RWPE1 (cell line): ENCODE data around the gene CGNL1.

Experiments
- CTCF ChIA-PET: fragments of 350-600 bp; sonication (Branson Sonifier 250); formaldehyde crosslinking; extraction: SDS; loops from one replicate; lab custom pipeline; 2021; lab: Yijun Ruan, JAX
- POLR2A ChIA-PET: fragments of 400-600 bp; formaldehyde crosslinking; extraction: SDS; loops from one replicate; lab custom pipeline; 2020; ENCODE audit warnings: antibody characterized with exemption; ENCODE audit not compliant: low non-redundant PET; lab: Yijun Ruan, JAX
- DNase-seq: peaks from one replicate; pipeline ENCODE4 v3.0.0; 2012; ENCODE audit warnings: low spot score
- H3K27ac ChIP-seq: fragments of 450-650 bp; 2 replicates; pipeline ENCODE4 v1.5.1; 2017
- TF ChIP-seq, protein P1 (sequence below): fragments of 450-650 bp; conservative IDR thresholded peaks from 2 replicates; pipeline ENCODE4 v1.5.1; 2017; ENCODE audit warnings: low read depth, mild to moderate bottlenecking

CGNL1 gene

DNA sequence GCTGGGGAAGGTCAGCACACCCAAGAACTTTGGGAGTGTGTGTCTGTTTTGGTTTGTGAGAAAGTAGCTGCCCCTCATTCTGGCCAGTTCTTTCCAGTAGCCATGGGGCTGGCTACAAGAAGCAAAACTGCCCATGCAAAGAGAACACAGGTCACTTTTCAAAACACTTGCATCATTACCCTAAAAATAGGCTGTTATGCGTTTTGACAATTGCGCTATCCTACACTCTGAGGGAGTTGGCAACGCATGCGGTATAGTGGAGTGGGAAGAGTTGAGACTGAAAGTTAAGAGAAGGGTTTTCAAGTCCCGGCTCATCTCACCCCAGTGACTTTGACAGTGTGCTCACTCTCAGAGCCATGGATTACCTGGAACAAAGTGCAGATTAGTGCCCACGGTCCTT, 173.6 kb downstream of the CGNL1 start:
- TF ChIP-seq, protein P1, sequence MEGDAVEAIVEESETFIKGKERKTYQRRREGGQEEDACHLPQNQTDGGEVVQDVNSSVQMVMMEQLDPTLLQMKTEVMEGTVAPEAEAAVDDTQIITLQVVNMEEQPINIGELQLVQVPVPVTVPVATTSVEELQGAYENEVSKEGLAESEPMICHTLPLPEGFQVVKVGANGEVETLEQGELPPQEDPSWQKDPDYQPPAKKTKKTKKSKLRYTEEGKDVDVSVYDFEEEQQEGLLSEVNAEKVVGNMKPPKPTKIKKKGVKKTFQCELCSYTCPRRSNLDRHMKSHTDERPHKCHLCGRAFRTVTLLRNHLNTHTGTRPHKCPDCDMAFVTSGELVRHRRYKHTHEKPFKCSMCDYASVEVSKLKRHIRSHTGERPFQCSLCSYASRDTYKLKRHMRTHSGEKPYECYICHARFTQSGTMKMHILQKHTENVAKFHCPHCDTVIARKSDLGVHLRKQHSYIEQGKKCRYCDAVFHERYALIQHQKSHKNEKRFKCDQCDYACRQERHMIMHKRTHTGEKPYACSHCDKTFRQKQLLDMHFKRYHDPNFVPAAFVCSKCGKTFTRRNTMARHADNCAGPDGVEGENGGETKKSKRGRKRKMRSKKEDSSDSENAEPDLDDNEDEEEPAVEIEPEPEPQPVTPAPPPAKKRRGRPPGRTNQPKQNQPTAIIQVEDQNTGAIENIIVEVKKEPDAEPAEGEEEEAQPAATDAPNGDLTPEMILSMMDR = no peak
- DNase-seq = no peak
- CTCF ChIA-PET = no interaction called here
- no peak overlapping the region for H3K27ac ChIP-seq
- POLR2A ChIA-PET = no interaction called here

DNA sequence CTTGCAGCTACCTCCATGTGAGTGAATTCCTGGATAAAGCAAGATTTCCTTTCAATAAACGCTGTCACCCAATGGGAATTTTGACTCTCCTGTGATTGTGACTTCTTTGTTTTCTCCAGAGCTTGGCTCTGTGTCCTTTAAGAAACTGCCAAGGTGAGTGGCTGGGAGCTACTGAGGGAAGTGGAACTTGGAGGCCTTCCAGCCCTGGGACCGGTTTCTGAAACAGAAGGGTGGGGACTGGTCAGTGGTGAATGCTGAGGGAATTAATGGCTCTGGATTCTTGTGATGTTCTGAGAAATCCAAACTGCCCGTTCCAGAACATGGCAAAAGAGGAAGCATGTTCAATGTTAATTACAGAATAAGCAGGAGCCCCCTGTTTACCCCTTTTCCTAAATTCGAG, 174.3 kb downstream of the CGNL1 start:
- ChIA-PET CTCF (interaction anchor here (1.0 kb wide), 1 partner anchor 9 kb away, joined by 6 read pairs; no protein-coding TSS in a partner anchor), POLR2A (no interaction called here)
- DNase-seq = no peak
- peak overlapping the region; percentile 89; the same call in 1 of the 2 replicates for H3K27ac ChIP-seq
- TF ChIP-seq, protein P1 = no peak

DNA sequence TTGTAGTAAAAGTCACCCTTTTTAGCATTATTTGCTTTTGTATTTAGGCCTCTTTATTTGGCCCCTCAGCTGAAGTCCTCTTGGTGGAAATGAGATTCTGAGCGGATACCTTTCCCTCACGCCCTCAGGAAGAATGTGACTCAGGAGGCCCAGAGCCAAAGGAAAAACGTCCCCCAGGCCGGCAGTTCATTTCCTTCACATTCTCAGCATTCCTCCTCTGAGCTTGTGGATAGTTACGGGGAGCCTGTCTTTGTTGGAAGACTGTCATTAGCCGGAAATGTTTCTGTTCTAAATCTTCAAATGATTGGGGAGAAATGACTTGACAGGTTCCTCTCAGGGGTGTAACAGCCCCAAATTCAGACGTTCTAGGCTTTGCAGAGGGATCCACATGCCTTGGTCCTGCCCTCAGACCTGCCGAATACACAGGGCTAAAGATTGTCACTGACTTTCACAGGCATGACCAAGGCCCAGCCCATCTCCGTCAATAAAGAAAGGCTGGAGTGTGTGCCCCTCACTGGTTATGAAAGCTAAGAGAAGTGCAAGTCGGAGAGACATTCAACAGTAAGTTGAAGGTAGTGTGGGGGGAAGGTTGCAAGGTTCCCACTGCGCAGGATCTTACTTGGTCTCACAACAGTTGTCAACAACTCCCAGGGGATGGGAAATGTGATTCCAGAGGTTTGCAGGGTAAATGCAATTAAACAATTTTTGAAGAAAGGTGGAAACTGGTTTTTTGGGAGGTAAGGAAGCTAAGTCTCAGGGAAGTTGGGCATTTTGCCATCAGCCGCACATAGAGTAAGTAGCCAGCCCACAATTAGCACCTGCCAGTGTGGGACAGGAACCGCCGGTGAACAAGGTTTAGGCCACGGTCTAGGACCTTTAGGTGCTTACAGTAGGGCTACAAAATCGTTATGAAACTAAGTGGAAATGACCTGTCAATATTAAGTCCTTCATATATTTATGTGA, 175.7 kb downstream of the CGNL1 start:
- ChIA-PET POLR2A (no interaction called here), CTCF (interaction anchor here (0.6 to 1.4 kb wide), 5 partner anchors 8 to 211 kb away, joined by 3 to 6 read pairs (median 6); no protein-coding TSS in a partner anchor)
- peak; percentile 93 for DNase-seq
- TF ChIP-seq, protein P1 = no peak
- peak overlapping the region; percentile 89 for H3K27ac ChIP-seq

DNA sequence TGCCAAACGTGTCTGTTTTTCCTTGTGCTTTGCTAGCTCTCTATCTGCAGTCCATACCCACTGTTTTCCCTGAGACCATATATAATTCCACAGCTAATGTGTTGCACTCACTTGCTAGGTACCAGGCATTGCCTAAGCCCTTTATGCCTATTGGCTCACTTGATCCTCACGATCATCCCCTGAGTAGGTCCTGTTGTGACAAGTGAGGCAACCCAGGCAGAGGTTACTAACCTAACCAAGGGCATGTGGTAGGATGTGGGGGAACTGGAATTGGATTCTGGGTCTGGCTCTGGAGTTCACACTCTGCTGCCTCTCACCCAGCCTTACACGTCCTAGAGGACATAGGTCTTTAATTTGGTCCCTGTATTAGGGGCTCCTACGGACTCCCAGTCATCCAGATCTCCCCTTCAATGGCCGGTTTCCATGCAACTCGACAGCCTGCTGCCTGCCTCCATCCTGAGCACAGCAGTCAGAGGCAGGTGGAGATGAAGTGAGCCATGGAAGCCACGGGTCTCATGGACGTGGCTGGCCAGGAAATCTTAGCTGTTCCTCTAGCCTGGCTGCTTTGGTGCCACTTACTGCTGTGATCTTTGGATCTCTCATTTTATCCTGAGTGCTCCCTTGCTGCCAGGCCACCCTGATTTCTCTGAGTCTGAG, 176.5 kb downstream of the CGNL1 start:
- ChIA-PET POLR2A (no interaction called here), CTCF (interaction anchor here (0.6 to 1.0 kb wide), 3 partner anchors 44 to 59 kb away, joined by 3 to 6 read pairs (median 3); no protein-coding TSS in a partner anchor)
- TF ChIP-seq, protein P1 = no peak
- DNase-seq = no peak
- peak overlapping the region; percentile 89; the same call in 1 of the 2 replicates for H3K27ac ChIP-seq

DNA sequence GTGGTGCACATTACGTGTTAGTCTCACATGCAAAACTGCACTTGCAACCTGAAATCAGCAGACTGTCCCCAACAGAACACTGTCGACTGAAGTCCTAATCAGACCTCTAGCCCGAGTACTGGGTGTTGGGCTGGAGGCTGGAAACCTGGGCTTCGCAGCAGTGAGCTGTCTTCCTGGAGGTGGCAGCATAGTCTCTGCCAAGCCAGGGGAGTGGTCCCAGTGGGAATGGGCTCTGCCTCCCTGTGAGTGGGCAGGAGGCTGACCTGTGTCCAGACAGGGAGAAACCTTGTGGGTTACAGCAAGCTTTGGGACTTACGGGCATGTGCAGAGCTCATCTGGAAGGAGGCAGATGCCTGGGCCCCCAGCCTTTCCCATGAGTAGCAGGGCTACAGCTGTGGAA, 177.2 kb downstream of the CGNL1 start:
- DNase-seq = no peak
- TF ChIP-seq, protein P1 = no peak
- ChIA-PET POLR2A (no interaction called here), CTCF (interaction anchor here (0.5 to 1.4 kb wide), 4 partner anchors 11 to 195 kb away, joined by 3 to 6 read pairs (median 4); no protein-coding TSS in a partner anchor)
- peak overlapping the region; percentile 89 for H3K27ac ChIP-seq
